ENCODE data around the gene ACADS.

Gene ACADS

DNA sequence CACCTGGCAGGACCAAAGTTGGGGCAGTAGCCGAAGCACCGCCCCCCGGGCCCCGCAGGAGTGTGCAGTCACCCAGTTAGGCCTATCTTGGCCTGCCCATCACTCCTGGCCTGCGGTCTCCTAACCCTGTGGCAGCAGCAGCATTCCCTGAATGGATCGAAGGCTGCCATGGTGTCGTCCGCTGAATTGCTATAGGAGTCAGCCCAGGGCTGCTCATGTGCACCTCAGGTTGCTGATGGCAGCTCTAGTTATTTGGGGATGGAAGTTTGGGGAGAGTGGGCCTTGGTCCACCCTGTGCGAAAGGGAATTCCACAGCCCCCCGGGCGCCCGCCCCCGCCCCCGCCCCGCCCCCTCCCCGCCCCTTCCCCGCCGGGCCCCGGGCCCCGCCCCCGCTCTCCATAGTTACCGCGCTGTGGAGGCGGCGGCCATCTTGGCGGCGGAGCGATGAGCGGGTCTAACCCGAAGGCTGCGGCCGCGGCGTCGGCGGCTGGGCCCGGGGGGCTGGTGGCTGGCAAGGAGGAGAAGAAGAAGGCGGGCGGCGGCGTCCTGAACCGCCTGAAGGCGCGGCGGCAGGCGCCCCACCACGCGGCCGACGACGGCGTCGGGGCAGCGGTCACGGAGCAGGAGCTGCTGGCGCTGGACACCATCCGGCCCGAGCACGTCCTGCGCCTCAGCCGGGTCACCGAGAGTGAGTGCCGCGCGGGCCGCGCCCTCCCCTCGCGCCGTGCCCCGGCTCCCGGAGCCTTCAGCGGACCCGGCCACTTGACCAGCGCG is 15.4 kb upstream of the ACADS start, which contains the start of gene UNC119B:
Gene UNC119B (plus strand): TSS at position 428 of the 774 bp plus-strand sequence. CDS start 17 bp downstream, at position 445.
- DNase-seq (ENCODE audit: low read depth), result no peak
- peak within 1 kb of the TSS; percentile 80 for H3K4me3 ChIP-seq (ENCODE audit: low read depth, low read length)
- TF ChIP-seq, protein P1, sequence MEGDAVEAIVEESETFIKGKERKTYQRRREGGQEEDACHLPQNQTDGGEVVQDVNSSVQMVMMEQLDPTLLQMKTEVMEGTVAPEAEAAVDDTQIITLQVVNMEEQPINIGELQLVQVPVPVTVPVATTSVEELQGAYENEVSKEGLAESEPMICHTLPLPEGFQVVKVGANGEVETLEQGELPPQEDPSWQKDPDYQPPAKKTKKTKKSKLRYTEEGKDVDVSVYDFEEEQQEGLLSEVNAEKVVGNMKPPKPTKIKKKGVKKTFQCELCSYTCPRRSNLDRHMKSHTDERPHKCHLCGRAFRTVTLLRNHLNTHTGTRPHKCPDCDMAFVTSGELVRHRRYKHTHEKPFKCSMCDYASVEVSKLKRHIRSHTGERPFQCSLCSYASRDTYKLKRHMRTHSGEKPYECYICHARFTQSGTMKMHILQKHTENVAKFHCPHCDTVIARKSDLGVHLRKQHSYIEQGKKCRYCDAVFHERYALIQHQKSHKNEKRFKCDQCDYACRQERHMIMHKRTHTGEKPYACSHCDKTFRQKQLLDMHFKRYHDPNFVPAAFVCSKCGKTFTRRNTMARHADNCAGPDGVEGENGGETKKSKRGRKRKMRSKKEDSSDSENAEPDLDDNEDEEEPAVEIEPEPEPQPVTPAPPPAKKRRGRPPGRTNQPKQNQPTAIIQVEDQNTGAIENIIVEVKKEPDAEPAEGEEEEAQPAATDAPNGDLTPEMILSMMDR (IDR thresholded peaks at IDR 0.05; ENCODE audit: low read depth, low read length, missing control alignments), result no peak

DNA sequence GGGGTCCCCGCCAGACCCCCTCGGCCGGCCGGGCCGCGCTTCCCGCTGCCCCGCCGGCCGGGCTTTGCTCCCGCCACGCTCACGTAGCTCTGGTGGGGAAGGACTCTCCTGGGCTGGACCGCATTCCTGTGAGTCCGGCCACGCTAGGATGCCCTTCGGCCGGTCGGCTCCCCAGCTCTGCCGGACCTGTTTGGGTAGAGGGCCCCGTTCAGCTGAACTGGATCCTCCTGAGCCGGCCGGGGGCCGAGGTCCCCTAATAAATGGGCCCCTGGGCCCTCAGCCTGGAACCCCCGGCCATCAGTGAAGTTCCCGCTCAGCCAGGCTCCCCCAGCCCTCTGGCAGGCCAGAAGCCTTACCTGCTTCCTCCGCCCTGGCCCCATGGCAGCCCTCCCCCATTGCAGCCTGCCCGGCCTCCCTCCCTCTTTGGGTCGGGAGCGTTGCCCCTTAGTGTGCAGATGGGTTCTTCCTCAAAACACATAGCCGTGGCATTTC is 14.8 kb upstream of the ACADS start:
- TF ChIP-seq, protein P1 (IDR thresholded peaks at IDR 0.05; ENCODE audit: low read depth, low read length, missing control alignments), result no peak
- peak overlapping the region; percentile 80 for H3K4me3 ChIP-seq (ENCODE audit: low read depth, low read length)
- DNase-seq (ENCODE audit: low read depth), result no peak

DNA sequence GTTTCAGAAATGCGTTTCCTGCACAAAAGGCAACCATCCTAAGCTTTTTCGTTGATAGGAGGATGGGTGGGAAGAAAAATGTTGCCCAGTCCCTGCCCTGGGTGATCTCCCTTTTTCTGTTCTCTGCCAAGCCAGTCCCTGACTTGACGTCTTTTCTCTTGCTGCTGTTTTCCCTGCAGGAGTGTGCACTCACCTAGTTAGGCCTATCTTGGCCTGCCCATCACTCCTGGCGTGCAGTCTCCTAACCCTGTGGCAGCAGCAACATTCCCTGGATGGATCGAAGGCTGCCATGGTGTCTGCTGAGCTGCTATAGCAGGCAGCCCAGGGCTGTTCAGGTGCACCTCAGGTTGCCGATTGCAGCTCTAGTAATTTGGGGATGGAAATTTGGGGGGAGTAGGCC is 14.2 kb upstream of the ACADS start:
- DNase-seq (ENCODE audit: low read depth), result no peak
- TF ChIP-seq, protein P1 (IDR thresholded peaks at IDR 0.05; ENCODE audit: low read depth, low read length, missing control alignments), result no peak
- H3K4me3 ChIP-seq (ENCODE audit: low read depth, low read length), result peak overlapping the region; percentile 80

DNA sequence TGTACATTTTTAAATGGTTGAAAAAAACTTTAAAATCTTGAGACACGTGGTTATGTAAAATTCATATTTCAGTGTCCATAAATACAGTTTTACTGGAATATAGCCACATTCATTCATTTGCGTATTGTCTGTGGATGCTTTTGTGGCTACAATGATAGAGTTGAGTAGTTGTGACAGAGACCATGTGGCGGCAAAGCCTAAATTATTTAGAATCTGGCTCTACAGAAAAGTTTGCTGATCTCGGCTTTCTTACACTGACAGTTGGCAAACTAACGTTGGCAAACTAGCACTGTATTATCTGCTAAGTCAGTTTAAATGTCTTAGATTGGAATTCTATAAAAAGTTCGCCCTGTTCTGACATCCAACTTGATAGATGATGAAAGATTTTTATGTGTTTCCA is 13.0 kb upstream of the ACADS start:
- no peak for DNase-seq (ENCODE audit: low read depth)
- TF ChIP-seq, protein P1 (IDR thresholded peaks at IDR 0.05; ENCODE audit: low read depth, low read length, missing control alignments), result no peak
- no peak overlapping the region for H3K4me3 ChIP-seq (ENCODE audit: low read depth, low read length)

DNA sequence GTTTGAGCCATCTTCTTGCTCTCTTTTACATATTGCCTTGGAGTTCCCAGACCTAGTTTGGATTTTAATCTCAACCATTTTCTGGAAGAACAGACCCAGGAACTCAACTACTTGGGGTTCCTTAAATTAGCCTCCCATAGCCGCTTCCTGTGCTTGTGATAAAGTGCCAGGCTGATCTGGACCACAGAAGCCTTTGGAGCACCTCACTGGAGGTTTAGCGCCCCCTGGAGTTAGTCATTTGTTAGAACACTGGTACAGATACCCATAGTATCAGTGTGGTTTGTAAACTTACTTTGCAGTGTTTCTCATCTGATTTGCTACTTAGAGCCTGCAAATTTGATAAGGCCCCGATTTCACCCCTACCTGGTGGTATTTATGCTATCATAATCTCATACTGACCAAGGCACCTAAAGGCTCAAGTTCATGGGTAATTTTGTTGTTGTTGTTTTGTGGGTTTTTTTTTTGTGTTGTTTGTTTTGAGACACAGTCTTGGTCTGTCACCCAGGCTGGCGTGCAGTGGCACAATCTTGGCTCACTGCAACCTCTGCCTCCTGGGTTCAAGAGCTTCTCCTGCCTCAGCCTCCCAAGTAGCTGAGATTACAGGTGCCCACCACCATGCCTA is 11.7 kb upstream of the ACADS start:
- TF ChIP-seq, protein P1 (IDR thresholded peaks at IDR 0.05; ENCODE audit: low read depth, low read length, missing control alignments), result peak; percentile 80
- DNase-seq (ENCODE audit: low read depth), result peak; percentile 52
- H3K4me3 ChIP-seq (ENCODE audit: low read depth, low read length), result no peak overlapping the region

DNA sequence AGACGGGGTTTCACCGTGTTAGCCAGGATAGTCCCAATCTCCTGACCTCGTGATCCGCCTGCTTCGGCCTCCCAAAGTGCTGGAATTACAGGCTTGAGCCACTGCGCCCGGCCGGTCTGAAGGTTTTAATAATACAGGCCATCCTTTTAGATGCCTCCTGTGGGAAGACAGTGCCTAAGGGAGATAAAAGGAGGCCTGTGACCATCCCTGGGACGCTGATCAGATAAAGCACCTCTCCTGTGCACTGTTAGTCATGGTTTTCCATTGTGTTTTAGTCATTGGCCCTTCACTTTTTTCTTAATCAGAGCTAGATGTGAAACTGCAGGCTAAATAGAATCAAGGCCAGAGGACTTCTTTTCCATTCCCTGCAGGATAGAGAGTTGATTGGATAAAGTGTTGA is 7.6 kb upstream of the ACADS start:
- TF ChIP-seq, protein P1 (IDR thresholded peaks at IDR 0.05; ENCODE audit: low read depth, low read length, missing control alignments), result no peak
- no peak for DNase-seq (ENCODE audit: low read depth)
- no peak overlapping the region for H3K4me3 ChIP-seq (ENCODE audit: low read depth, low read length)
